GM12875 (cell line): ENCODE measurements around the gene C13orf46.

ENCODE experiments used
- H3K4me3 ChIP-seq: one replicate; pipeline ENCODE4 v1.5.1; 2011; ENCODE audit warnings: low read depth, low read length, control low read depth
- CTCF ChIP-seq: IDR thresholded peaks from 2 replicates; pipeline ENCODE4 v1.5.1; 2011; ENCODE audit warnings: low read depth, mild to moderate bottlenecking, control low read depth, inconsistent platforms, low read length, moderate library complexity, borderline replicate concordance; ENCODE audit not compliant: insufficient read depth

Gene C13orf46

GRCh38 chr13:114018461-114019055 is 44.7 kb upstream of the C13orf46 start:
- no peak for TF ChIP-seq CTCF

DNA sequence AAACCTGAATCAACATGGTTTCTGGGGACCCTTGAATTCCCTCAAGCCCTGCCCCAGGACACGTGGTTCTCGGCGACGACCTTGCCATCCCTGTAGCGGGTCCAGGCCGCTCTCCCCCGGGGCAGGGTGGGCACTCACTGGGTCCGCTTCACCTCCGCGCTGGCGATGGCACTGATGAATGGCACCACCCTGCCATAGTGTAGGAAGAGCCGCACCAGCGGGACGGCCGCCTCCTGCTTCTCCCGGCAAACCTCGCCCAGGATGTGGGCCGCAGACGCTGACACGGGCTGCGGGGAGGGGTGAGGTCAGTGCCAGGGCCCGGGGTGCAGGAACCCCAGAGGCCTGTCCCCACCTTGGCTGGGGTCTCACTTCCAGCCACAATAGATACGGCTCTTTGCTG is 44.1 kb upstream of the C13orf46 start:
- no peak overlapping the region for H3K4me3 ChIP-seq
- TF ChIP-seq CTCF = no peak

More at GRCh38 chr13:114018461-114019055, 44.7 kb upstream of the C13orf46 start:
- no peak overlapping the region for H3K4me3 ChIP-seq

GRCh38 chr13:114017028-114017630 is 43.3 kb upstream of the C13orf46 start:
- H3K4me3 ChIP-seq = no peak overlapping the region
- 0 out of 2 replicates have a peak, but pooled peaks have one; percentile 1 for TF ChIP-seq CTCF

DNA sequence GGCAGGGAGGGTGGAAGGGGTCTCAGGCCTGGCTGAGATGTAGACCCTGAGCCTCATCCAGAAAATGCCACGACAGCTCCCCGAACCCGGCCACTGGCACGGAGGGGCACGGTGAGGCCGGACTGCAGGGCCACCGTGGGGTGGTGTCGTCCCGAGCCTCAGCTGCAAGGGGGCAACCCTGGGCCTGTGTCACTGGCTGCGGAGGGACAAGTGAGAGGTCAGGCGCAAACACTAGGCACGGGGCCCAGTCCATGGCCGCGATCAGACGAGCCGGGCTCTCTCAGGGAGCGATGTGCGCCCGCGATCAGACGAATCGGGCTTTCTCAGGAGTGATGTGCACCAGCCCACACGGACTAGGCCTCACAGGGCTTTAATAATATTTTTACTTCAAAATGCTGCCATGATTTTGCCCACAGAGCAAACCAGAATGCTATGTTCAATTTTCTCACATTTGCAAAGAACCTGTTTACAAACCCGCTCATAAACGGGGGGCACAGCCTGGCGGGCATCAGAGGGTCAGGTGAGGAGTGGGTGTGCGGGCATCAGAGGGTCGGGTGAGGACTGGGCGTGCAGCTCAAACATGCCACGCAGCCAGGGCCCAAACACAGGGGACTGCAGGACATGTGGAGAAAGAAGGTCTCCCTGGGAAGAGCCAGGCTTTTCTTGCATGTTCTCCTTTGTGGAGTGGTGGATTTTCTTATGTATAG is 42.6 kb upstream of the C13orf46 start:
- no peak overlapping the region for H3K4me3 ChIP-seq
- TF ChIP-seq CTCF = no peak

GRCh38 chr13:114015969-114016295 is 42.1 kb upstream of the C13orf46 start:
- no peak overlapping the region for H3K4me3 ChIP-seq
- no peak for TF ChIP-seq CTCF

GRCh38 chr13:114015111-114015968 is 41.5 kb upstream of the C13orf46 start:
- H3K4me3 ChIP-seq = no peak overlapping the region
- no peak for TF ChIP-seq CTCF
